Measurements from ENCODE around the gene SLC16A5.

DNA sequence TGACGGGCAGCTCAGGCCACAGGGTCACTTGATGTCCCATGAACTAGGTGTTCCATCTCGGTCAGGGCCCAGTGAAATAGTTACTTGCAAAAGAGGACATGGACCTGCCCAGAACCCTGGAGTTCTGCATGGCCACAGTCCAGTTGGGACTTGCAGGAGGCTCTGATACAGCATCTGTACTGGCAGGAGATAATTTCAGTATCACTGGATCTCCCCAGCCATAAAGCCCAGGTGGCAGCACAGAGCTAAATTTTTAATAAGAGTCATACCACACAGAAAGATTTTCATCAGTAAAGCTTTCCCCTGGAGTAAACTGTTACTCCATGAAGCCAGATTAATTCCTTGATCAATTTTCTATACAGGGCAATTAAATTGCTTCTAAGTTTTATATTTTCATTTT, 18.0 kb upstream of the SLC16A5 start:
- TF ChIP-seq, protein P1, sequence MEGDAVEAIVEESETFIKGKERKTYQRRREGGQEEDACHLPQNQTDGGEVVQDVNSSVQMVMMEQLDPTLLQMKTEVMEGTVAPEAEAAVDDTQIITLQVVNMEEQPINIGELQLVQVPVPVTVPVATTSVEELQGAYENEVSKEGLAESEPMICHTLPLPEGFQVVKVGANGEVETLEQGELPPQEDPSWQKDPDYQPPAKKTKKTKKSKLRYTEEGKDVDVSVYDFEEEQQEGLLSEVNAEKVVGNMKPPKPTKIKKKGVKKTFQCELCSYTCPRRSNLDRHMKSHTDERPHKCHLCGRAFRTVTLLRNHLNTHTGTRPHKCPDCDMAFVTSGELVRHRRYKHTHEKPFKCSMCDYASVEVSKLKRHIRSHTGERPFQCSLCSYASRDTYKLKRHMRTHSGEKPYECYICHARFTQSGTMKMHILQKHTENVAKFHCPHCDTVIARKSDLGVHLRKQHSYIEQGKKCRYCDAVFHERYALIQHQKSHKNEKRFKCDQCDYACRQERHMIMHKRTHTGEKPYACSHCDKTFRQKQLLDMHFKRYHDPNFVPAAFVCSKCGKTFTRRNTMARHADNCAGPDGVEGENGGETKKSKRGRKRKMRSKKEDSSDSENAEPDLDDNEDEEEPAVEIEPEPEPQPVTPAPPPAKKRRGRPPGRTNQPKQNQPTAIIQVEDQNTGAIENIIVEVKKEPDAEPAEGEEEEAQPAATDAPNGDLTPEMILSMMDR (IDR thresholded peaks at IDR 0.05; ENCODE audit: low read depth, low read length), result peak; percentile 11
- TF ChIP-seq POLR2A (IDR thresholded peaks at IDR 0.05; ENCODE audit: extremely low read depth, insufficient read length), result no peak
- no peak for TF ChIP-seq MYC (IDR thresholded peaks at IDR 0.05; ENCODE audit: low read depth, low read length)
- TF ChIP-seq, protein P2, sequence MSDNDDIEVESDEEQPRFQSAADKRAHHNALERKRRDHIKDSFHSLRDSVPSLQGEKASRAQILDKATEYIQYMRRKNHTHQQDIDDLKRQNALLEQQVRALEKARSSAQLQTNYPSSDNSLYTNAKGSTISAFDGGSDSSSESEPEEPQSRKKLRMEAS (IDR thresholded peaks at IDR 0.05; ENCODE audit: low read depth, low read length), result no peak

Measured in NB4 (cell line).